Measurements from ENCODE around the gene STX3.

DNA sequence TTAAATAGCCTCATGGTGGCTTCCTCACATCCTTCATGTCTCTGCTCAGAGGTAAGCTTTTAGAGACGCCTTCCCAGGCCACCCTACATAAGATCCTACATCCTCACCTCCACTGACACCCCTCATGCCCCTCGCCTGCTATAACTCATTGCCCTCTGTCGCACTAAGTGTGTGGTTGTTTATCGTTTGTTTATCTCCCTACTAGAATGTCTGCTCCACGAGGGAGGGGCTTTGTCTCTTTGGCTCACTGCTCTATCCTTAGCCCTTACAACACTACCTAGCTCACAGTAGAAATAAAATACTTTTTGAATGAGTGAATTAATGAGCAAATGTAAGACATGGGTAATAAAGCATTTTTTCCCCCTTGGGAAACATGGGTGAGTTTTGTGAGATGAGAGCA, 91.4 kb downstream of the STX3 start:
- TF ChIP-seq POLR2A (IDR thresholded peaks at IDR 0.05) (no peak), POLR2AphosphoS5 (IDR thresholded peaks at IDR 0.05) (no peak)

Measured in prostate gland (tissue), 1 donor.